Measurements from ENCODE around the gene ACP2. TPM values are rescaled to one million over a fixed set of nuclear protein-coding genes. Genes with fewer than 3 reads are reported as not detected.
A peak's percentile ranks its signal among the peaks of the same experiment; 100 is the strongest.

Gene ACP2
- total and polyA plus RNA-seq, 2 donors (not counting 1 experiment from before 2014, with no cell fraction given): 16.3 to 29.5 TPM

DNA sequence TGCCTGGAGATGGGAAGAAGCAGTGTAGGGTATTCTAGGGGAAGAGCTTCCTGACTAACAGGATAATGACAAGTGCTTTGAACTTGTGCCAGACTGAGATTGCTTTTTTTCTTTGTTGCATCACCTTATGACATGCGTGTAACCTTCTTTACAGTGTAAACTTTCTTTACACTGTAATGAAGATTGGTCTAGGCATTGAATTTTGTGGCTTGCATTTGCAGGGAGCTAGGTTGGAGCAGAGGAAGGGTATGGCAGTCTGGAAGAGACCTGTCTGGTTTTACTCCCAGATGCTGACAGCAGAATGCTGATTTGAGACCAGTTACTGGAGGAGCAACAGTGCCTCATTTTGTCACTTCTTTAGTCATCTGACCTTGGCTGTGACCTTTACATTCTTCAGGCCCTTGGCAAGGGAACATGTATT is 28.2 kb downstream of the ACP2 start:
- ATAC-seq (ENCODE audit: low read depth) (no peak), DNase-seq (no peak)
- intact Hi-C loops (cut with micrococcal nuclease): no loop called here
- Histone ChIP-seq H3K4me1 (ENCODE audit: control insufficient read depth in 2 of 2, insufficient read depth in 2 of 2, low read length in 2 of 2) (peaks cover 12 to 22% of the 10 kb centered on the region in 2 donors), H3K9me3 (ENCODE audit: control extremely low read depth in 1 of 3, control insufficient read depth in 2 of 3, insufficient read depth in 1 of 3, low read length in 2 of 3) (no peaks in the 10 kb centered on the region), H3K4me3 (ENCODE audit: control extremely low read depth in 1 of 5, extremely low read depth in 1 of 5, insufficient read depth in 1 of 5, low read depth in 2 of 5, low read length in 4 of 5) (no peak overlapping the region), H3K36me3 (replicated peaks in 1 of 2; ENCODE audit: control extremely low read depth in 1 of 2, control insufficient read depth in 1 of 2, extremely low read depth in 1 of 2, insufficient read depth in 2 of 2, low read length in 1 of 2) (peaks cover 2 to 15% of the 10 kb centered on the region in 2 experiments), H3K4me2 (replicated peaks; ENCODE audit: low read depth, low read length, poor library complexity, severe bottlenecking) (no peak overlapping the region), H3K9ac (ENCODE audit: low read length) (no peak overlapping the region), H4K20me1 (ENCODE audit: control insufficient read depth, insufficient read depth, low read length, poor library complexity, severe bottlenecking) (no peaks in the 10 kb centered on the region), H2AFZ (ENCODE audit: insufficient read depth, low read depth, low read length, poor library complexity, severe bottlenecking) (no peak overlapping the region), H3K27ac (ENCODE audit: low read length in 2 of 2) (no peak overlapping the region), H3K79me2 (ENCODE audit: control insufficient read depth, insufficient read depth, low read length) (peaks cover 29% of the 10 kb centered on the region), H3K27me3 (replicated peaks in 1 of 4; ENCODE audit: control extremely low read depth in 1 of 4, control insufficient read depth in 3 of 4, insufficient read depth in 4 of 4, low read length in 3 of 4) (no peaks in the 10 kb centered on the region)
- Mint-ChIP-seq H3K4me1 (peaks cover 25% of the 10 kb centered on the region), H3K4me3 (no peak overlapping the region), H3K27ac (no peak overlapping the region), H3K27me3 (no peaks in the 10 kb centered on the region), H3K9me3 (ENCODE audit: insufficient read depth) (no peaks in the 10 kb centered on the region)
- TF ChIP-seq, protein P1, sequence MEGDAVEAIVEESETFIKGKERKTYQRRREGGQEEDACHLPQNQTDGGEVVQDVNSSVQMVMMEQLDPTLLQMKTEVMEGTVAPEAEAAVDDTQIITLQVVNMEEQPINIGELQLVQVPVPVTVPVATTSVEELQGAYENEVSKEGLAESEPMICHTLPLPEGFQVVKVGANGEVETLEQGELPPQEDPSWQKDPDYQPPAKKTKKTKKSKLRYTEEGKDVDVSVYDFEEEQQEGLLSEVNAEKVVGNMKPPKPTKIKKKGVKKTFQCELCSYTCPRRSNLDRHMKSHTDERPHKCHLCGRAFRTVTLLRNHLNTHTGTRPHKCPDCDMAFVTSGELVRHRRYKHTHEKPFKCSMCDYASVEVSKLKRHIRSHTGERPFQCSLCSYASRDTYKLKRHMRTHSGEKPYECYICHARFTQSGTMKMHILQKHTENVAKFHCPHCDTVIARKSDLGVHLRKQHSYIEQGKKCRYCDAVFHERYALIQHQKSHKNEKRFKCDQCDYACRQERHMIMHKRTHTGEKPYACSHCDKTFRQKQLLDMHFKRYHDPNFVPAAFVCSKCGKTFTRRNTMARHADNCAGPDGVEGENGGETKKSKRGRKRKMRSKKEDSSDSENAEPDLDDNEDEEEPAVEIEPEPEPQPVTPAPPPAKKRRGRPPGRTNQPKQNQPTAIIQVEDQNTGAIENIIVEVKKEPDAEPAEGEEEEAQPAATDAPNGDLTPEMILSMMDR (IDR thresholded peaks at IDR 0.05): no peak
- no peak for TF ChIP-seq EZH2 (IDR thresholded peaks at IDR 0.05; ENCODE audit: borderline replicate concordance, insufficient read depth, low read depth, low read length, poor library complexity, severe bottlenecking)
- WGBS (ENCODE audit: insufficient coverage): no CpG with 5 or more reads among the region's 1 CpG
- ChIA-PET CTCF (interaction anchor here (0.6 kb wide), 1 partner anchor 289 kb away, joined by 5 read pairs; no protein-coding TSS in a partner anchor), POLR2A (no interaction called here)

DNA sequence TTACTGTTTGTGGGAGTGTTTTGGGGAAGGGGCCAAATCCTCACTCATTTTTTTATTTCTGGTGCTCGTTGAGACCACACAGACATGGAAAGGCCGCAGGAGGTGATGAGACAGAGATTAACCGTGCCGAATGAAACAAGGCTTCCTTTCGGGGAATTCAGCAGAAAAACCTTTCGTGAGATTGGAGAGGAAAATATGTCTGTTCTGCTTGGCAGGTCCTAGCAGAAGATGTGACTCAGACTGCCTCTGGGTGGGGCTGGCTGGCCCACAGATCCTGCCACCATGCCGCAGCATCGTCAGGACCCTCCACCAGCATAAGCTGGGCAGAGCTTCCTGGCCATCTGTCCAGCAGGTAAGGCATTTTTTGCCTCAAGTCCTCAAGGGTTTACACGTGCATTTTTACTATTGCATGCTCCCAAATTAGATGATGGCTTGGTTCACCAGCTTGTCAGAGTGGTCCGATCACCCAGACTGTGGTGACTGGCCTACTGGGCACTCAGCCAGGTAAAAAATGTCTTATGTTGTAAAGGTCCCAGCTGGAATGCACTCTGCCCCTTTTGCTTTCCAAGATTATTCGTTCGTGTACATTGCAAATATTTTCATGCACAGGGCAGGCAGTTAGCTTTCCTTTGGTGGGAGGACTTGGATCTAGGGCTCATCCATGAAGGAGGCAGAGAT is 32.4 kb downstream of the ACP2 start:
- Histone ChIP-seq H3K4me1 (ENCODE audit: control insufficient read depth in 2 of 2, insufficient read depth in 2 of 2, low read length in 2 of 2) (peaks cover 14 to 31% of the 10 kb centered on the region in 2 donors), H3K27ac (ENCODE audit: low read length in 2 of 2) (peak overlapping the region; percentile 6 to 68), H3K9me3 (ENCODE audit: control extremely low read depth in 1 of 3, control insufficient read depth in 2 of 3, insufficient read depth in 1 of 3, low read length in 2 of 3) (no peaks in the 10 kb centered on the region), H3K4me2 (replicated peaks; ENCODE audit: low read depth, low read length, poor library complexity, severe bottlenecking) (peak overlapping the region; percentile 80), H4K20me1 (ENCODE audit: control insufficient read depth, insufficient read depth, low read length, poor library complexity, severe bottlenecking) (no peaks in the 10 kb centered on the region), H3K27me3 (replicated peaks in 1 of 4; ENCODE audit: control extremely low read depth in 1 of 4, control insufficient read depth in 3 of 4, insufficient read depth in 4 of 4, low read length in 3 of 4) (no peaks in the 10 kb centered on the region), H3K4me3 (ENCODE audit: control extremely low read depth in 1 of 5, extremely low read depth in 1 of 5, insufficient read depth in 1 of 5, low read depth in 2 of 5, low read length in 4 of 5) (peak overlapping the region; percentile 44 to 92 (median 74)), H3K9ac (ENCODE audit: low read length) (peak overlapping the region; percentile 73), H3K36me3 (replicated peaks in 1 of 2; ENCODE audit: control extremely low read depth in 1 of 2, control insufficient read depth in 1 of 2, extremely low read depth in 1 of 2, insufficient read depth in 2 of 2, low read length in 1 of 2) (peaks cover 2 to 8% of the 10 kb centered on the region in 2 experiments), H2AFZ (ENCODE audit: insufficient read depth, low read depth, low read length, poor library complexity, severe bottlenecking) (peak overlapping the region; percentile 83), H3K79me2 (ENCODE audit: control insufficient read depth, insufficient read depth, low read length) (peaks cover 34% of the 10 kb centered on the region)
- intact Hi-C loops (cut with micrococcal nuclease): no loop called here
- ChIA-PET POLR2A (interaction anchor here (0.5 to 2.6 kb wide), 2 partner anchors 29 to 269 kb away, joined by 3 to 10 read pairs; partner anchors contain the start of gene PACSIN3), CTCF (interaction anchor here (0.9 to 3.7 kb wide), 7 partner anchors 32 to 280 kb away, joined by 3 to 37 read pairs (median 5); partner anchors contain the start of genes ACP2, ARFGAP2, CSTPP1 and NR1H3)
- H3K27me3 Mint-ChIP-seq: no peaks in the 10 kb centered on the region
- peak overlapping the region; percentile 98 for H3K4me3 Mint-ChIP-seq
- peak overlapping the region; percentile 98 for H3K27ac Mint-ChIP-seq
- no peak for TF ChIP-seq EZH2 (IDR thresholded peaks at IDR 0.05; ENCODE audit: borderline replicate concordance, insufficient read depth, low read depth, low read length, poor library complexity, severe bottlenecking)
- TF ChIP-seq, protein P1 (IDR thresholded peaks at IDR 0.05): peak; percentile 11
- WGBS (ENCODE audit: insufficient coverage): 18% methylated on average over 12 of the region's 12 CpGs
- DNase-seq (peak; percentile 52), ATAC-seq (ENCODE audit: low read depth) (peak; percentile 26)
- no peaks in the 10 kb centered on the region for H3K9me3 Mint-ChIP-seq (ENCODE audit: insufficient read depth)
- peaks cover 30% of the 10 kb centered on the region for H3K4me1 Mint-ChIP-seq

Data from B cell (primary cell).